HL-60 (cell line): ENCODE data around the gene CYP2A6.
A peak's percentile ranks its signal among the peaks of the same experiment; 100 is the strongest.

Experiments
- DNase-seq, 2 experiments: peaks; one replicate each; pipeline ENCODE4 v3.0.0-alpha.2; 2010 to 2020; ENCODE audit warnings: low read depth in 1 of 2, low spot score in 1 of 2
- H3K27ac ChIP-seq: fragments of 250-450 bp; sonication (Bioruptor Pico); replicated peaks from 2 replicates; pipeline ENCODE4 v1.5.1; 2020; ENCODE audit warnings: mild to moderate bottlenecking, moderate library complexity
- H3K27me3 ChIP-seq: fragments of 250-450 bp; sonication (Bioruptor Pico); 2 replicates; pipeline ENCODE4 v1.5.1; 2021; ENCODE audit warnings: mild to moderate bottlenecking, moderate library complexity; ENCODE audit not compliant: insufficient read depth, poor library complexity, severe bottlenecking
- H3K4me3 ChIP-seq: replicated peaks from 2 replicates; pipeline ENCODE4 v1.5.1; 2011; ENCODE audit warnings: mild to moderate bottlenecking, control low read depth, low read length; ENCODE audit not compliant: insufficient read depth
- GABPA ChIP-seq: IDR thresholded peaks from 2 replicates; pipeline ENCODE4 v1.6.1; 2012; ENCODE audit warnings: low read depth
- POLR2AphosphoS5 ChIP-seq: IDR thresholded peaks from 2 replicates; pipeline ENCODE4 v1.6.1; 2012; ENCODE audit warnings: low read depth
- REST ChIP-seq: IDR thresholded peaks from 2 replicates; pipeline ENCODE4 v1.6.1; 2012; ENCODE audit warnings: low read depth; ENCODE audit not compliant: insufficient replicate concordance
- SPI1 ChIP-seq: IDR thresholded peaks from 2 replicates; pipeline ENCODE4 v1.6.1; 2012; ENCODE audit warnings: low read depth, mild to moderate bottlenecking, borderline replicate concordance
- TF ChIP-seq, protein P1 (sequence below): IDR thresholded peaks from one replicate; pipeline ENCODE4 v1.5.1; 2011; ENCODE audit warnings: low read length, control low read depth, inconsistent platforms; ENCODE audit not compliant: insufficient read depth

Gene CYP2A6

GRCh38 chr19:40806423-40807146 lies 43.7 kb downstream of the CYP2A6 start:
- H3K4me3 ChIP-seq: no peak overlapping the region
- TF ChIP-seq REST: no peak
- TF ChIP-seq, protein P1, sequence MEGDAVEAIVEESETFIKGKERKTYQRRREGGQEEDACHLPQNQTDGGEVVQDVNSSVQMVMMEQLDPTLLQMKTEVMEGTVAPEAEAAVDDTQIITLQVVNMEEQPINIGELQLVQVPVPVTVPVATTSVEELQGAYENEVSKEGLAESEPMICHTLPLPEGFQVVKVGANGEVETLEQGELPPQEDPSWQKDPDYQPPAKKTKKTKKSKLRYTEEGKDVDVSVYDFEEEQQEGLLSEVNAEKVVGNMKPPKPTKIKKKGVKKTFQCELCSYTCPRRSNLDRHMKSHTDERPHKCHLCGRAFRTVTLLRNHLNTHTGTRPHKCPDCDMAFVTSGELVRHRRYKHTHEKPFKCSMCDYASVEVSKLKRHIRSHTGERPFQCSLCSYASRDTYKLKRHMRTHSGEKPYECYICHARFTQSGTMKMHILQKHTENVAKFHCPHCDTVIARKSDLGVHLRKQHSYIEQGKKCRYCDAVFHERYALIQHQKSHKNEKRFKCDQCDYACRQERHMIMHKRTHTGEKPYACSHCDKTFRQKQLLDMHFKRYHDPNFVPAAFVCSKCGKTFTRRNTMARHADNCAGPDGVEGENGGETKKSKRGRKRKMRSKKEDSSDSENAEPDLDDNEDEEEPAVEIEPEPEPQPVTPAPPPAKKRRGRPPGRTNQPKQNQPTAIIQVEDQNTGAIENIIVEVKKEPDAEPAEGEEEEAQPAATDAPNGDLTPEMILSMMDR: peak; percentile 42
- H3K27me3 ChIP-seq: no peaks in the 10 kb centered on the region
- peak in 1 of 2 experiments; percentile 60 for DNase-seq
- H3K27ac ChIP-seq: no peak overlapping the region; the same call in 1 of the 2 replicates

GRCh38 chr19:40805258-40805868 lies 44.9 kb downstream of the CYP2A6 start:
- TF ChIP-seq, protein P1: no peak
- TF ChIP-seq POLR2AphosphoS5 (no peak; the same call in 1 of the 2 replicates), SPI1 (no peak), GABPA (no peak), REST (no peak)
- Histone ChIP-seq H3K27ac (no peak overlapping the region), H3K4me3 (no peak overlapping the region), H3K27me3 (no peaks in the 10 kb centered on the region)
- DNase-seq: no peak

DNA sequence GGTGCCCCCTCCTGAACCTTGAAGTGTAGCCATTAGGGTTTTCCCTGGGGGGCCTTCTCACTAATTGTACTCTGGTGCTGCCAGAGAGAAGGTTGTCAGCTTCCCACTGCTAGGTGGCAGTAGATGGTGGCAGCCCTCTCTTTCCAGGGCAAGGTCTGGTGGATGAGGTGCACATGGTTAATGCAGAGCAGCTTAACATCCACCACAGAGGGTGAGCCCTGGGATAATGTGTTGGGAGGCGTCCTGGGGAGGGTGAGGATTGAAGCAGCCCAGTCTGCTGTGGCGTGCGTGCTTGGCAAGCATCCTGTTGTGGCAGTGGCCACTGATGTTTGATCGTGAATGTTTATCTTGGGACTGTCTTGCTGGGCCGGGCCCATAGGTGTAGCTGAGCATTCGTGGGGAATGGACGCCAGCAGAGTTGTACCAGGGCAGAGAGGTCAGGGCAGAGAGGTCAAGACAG lies 45.4 kb downstream of the CYP2A6 start:
- TF ChIP-seq GABPA: no peak
- TF ChIP-seq SPI1: no peak
- no peaks in the 10 kb centered on the region for H3K27me3 ChIP-seq
- no peak for DNase-seq
- H3K4me3 ChIP-seq: no peak overlapping the region
- no peak overlapping the region for H3K27ac ChIP-seq

DNA sequence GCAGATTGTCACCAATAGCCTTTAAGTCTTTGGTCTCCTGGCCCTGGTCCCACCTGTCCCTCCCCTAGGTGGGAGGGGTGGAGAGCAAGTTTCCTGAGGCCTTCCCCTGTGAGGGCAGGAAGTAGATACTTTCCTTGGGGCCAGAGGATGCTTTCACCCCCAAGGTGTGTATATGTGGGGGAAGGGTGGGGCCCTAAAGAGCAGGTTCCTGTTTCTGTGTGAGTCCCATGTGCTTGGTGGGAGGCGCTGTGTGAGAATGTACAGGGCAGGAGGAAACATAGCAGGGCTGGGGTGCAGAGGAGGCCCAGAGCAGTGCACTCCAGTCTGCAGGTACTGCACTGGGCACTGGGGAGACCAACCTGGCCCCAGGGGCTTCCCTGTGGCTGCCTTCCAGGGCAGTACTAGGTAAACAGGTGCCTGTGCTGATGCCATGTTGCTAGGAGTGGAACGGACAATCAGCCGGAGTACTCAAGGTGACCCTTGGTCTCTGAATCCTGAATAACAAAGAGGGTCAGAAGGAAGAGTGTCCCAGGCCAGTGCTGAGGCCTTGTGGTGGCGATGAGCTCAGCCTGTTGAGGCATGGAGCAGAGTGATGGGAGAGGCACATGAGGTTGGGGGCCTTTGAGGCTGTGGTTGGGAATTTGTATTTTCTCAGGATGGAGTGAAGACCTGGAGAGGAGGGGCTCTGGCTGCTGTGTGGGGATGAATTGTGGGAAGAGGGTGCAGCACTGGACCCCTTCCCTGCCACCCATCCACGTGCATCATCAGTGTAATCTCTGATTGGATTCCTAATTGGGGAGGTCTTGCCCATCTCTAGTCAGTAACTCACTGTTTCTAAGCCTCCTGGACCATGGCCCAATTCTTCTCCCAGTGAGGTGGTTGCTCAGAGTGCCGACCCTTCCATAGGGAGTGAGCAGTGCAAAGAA lies 46.1 kb downstream of the CYP2A6 start:
- TF ChIP-seq POLR2AphosphoS5: 0 out of 2 replicates have a peak, but pooled peaks have one; percentile 6
- TF ChIP-seq SPI1: peak; percentile 20; the same call in 1 of the 2 replicates
- TF ChIP-seq, protein P1: no peak
- peak overlapping the region; percentile 49 for H3K27ac ChIP-seq
- H3K27me3 ChIP-seq: no peaks in the 10 kb centered on the region
- no peak overlapping the region for H3K4me3 ChIP-seq
- peak in 1 of 2 experiments; percentile 68 for DNase-seq
